HepG2 (cell line): Measurements from ENCODE around the gene MTHFD2. TPM values are rescaled to one million over a fixed set of nuclear protein-coding genes. Genes with fewer than 3 reads are reported as not detected.

Experiments
- BRF2 ChIP-seq: sonication (generic); formaldehyde crosslinking; IDR thresholded peaks from 2 replicates; pipeline ENCODE4 v1.8.1; 2022; ENCODE audit warnings: mild to moderate bottlenecking, missing genetic modification reagents
- CERS6 ChIP-seq: sonication (generic); formaldehyde crosslinking; IDR thresholded peaks from 2 replicates; pipeline ENCODE4 v1.5.0; 2020; ENCODE audit warnings: missing genetic modification reagents
- CREB3 ChIP-seq: sonication (generic); formaldehyde crosslinking; IDR thresholded peaks from 2 replicates; pipeline ENCODE4 v1.5.0; 2020; ENCODE audit warnings: missing genetic modification reagents
- E2F5 ChIP-seq: sonication (generic); formaldehyde crosslinking; conservative IDR thresholded peaks from 2 replicates; pipeline ENCODE4 v1.4.0; 2020; ENCODE audit warnings: missing genetic modification reagents
- ELF1 ChIP-seq: sonication (generic); formaldehyde crosslinking; IDR thresholded peaks from 2 replicates; pipeline ENCODE4 v1.4.0; 2020; ENCODE audit warnings: missing genetic modification reagents
- ETS1 ChIP-seq: sonication (generic); formaldehyde crosslinking; IDR thresholded peaks from 2 replicates; pipeline ENCODE4 v1.4.0; 2020; ENCODE audit warnings: missing genetic modification reagents
- FOXK1 ChIP-seq: sonication (generic); formaldehyde crosslinking; IDR thresholded peaks from 2 replicates; pipeline ENCODE4 v1.4.0; 2020; ENCODE audit warnings: low read depth, missing genetic modification reagents, borderline replicate concordance
- MAFG ChIP-seq: sonication (generic); formaldehyde crosslinking; IDR thresholded peaks from 2 replicates; pipeline ENCODE4 v1.5.1; 2020; ENCODE audit warnings: mild to moderate bottlenecking, missing genetic modification reagents
- PREB ChIP-seq: sonication (generic); formaldehyde crosslinking; IDR thresholded peaks from 2 replicates; pipeline ENCODE4 v1.4.0; 2020; ENCODE audit warnings: missing genetic modification reagents
- REXO4 ChIP-seq: sonication (generic); formaldehyde crosslinking; IDR thresholded peaks from 2 replicates; pipeline ENCODE4 v1.8.0; 2022; ENCODE audit warnings: missing genetic modification reagents, mild to moderate bottlenecking, borderline replicate concordance
- SETDB1 ChIP-seq: sonication (generic); formaldehyde crosslinking; IDR thresholded peaks from 2 replicates; pipeline ENCODE4 v1.5.1; 2020; ENCODE audit warnings: missing genetic modification reagents, mild to moderate bottlenecking, borderline replicate concordance
- SKIL ChIP-seq: sonication (generic); formaldehyde crosslinking; IDR thresholded peaks from 2 replicates; pipeline ENCODE4 v1.8.0; 2022; ENCODE audit warnings: missing genetic modification reagents, mild to moderate bottlenecking, moderate library complexity, borderline replicate concordance
- WIZ ChIP-seq: sonication (generic); formaldehyde crosslinking; IDR thresholded peaks from 2 replicates; pipeline ENCODE4 v1.5.1; 2020; ENCODE audit warnings: mild to moderate bottlenecking, missing genetic modification reagents
- ZBTB1 ChIP-seq: sonication (generic); formaldehyde crosslinking; IDR thresholded peaks from 2 replicates; pipeline ENCODE4 v1.4.0; 2020; ENCODE audit warnings: missing genetic modification reagents, borderline replicate concordance
- ZC3H4 ChIP-seq: sonication (generic); formaldehyde crosslinking; IDR thresholded peaks from 2 replicates; pipeline ENCODE4 v1.4.0; 2020; ENCODE audit warnings: missing genetic modification reagents, borderline replicate concordance
- ZNF160 ChIP-seq: sonication (generic); formaldehyde crosslinking; IDR thresholded peaks from 2 replicates; pipeline ENCODE4 v1.8.0; 2022; ENCODE audit warnings: mild to moderate bottlenecking, inconsistent platforms, missing genetic modification reagents
- ZNF292 ChIP-seq: sonication (generic); formaldehyde crosslinking; IDR thresholded peaks from 2 replicates; pipeline ENCODE4 v1.8.1; 2022; ENCODE audit warnings: mild to moderate bottlenecking, low read depth, missing genetic modification reagents, borderline replicate concordance
- ZNF30 ChIP-seq: sonication (generic); formaldehyde crosslinking; IDR thresholded peaks from 2 replicates; pipeline ENCODE4 v1.5.0; 2020; ENCODE audit warnings: mild to moderate bottlenecking, missing genetic modification reagents
- ZNF709 ChIP-seq: sonication (generic); formaldehyde crosslinking; IDR thresholded peaks from 2 replicates; pipeline ENCODE4 v1.5.0; 2020; ENCODE audit warnings: mild to moderate bottlenecking, missing genetic modification reagents
- polyA plus RNA-seq, 8 experiments: library from polyadenylated mRNA; depleted of rRNA in 3 of 8; stranded (reverse) in 7 of 8; unstranded in 1 of 8; fragments of >200 nt; fragmentation: Illumina TruSeq in 4 of 8; extraction: Trizol in 4 of 8; gene quantifications; 2 replicates each; pipeline versions ENCODE4 v1.2.1 to v1.2.3, GENCODE V29; 2011 to 2016; ENCODE audit warnings: low read depth in 4 of 8, missing spikeins in 1 of 8, mixed read lengths in 1 of 8; ENCODE audit not compliant: insufficient read depth in 1 of 8
- total RNA-seq, 5 experiments: library from RNA; depleted of rRNA; stranded (reverse); fragments of >200 nt; fragmentation: Illumina TruSeq; extraction: Trizol; gene quantifications; 2 replicates each; pipeline ENCODE4 v1.2.3, GENCODE V29; 2016; ENCODE audit warnings: low read depth in 1 of 5

The MTHFD2 gene
- total and polyA plus RNA-seq, 2 of the 13 experiments (the other 11 are each of a cell fraction or from before 2014, with no cell fraction given) = 188 to 269 TPM

GRCh38 chr2:74178211-74179062, 20.0 kb upstream of the MTHFD2 start, which contains the start of gene MOB1A (continued):
- no peak for TF ChIP-seq MAFG (CRISPR knock-in tag)
- TF ChIP-seq ETS1 (CRISPR knock-in tag) = no peak
- no peak; the same call in 1 of the 2 replicates for TF ChIP-seq ZNF292 (CRISPR knock-in tag)
- no peak; the same call in none of the 2 replicates for TF ChIP-seq WIZ (CRISPR knock-in tag)
- no peak for TF ChIP-seq PREB (CRISPR knock-in tag)
- no peak; the same call in 1 of the 2 replicates for TF ChIP-seq ZNF709
- TF ChIP-seq BRF2 (CRISPR knock-in tag) = no peak
- TF ChIP-seq ZNF160 = 0 out of 2 replicates have a peak, but pooled peaks have one; percentile 31
- 0 out of 2 replicates have a peak, but pooled peaks have one; percentile 59 for TF ChIP-seq ZNF30
- TF ChIP-seq ELF1 (CRISPR knock-in tag) = peak; percentile 95
- 0 out of 2 replicates have a peak, but pooled peaks have one; percentile 49 for TF ChIP-seq SETDB1 (CRISPR knock-in tag)
- TF ChIP-seq SKIL (CRISPR knock-in tag) = no peak
- TF ChIP-seq ZC3H4 (CRISPR knock-in tag) = no peak
- TF ChIP-seq ZBTB1 = no peak
- no peak for TF ChIP-seq FOXK1
- TF ChIP-seq E2F5 = 0 out of 2 replicates have a peak, but pooled peaks have one; percentile 18
- peak; percentile 79 for TF ChIP-seq CREB3 (CRISPR knock-in tag)
- TF ChIP-seq REXO4 (CRISPR knock-in tag) = no peak
- TF ChIP-seq CERS6 (CRISPR knock-in tag) = no peak
